HT-29 (cell line): ENCODE results near the gene ARFGEF3. TPM values are rescaled to one million over a fixed set of nuclear protein-coding genes. Genes with fewer than 3 reads are reported as not detected.

Experiments
- small RNA-seq: library from RNA; depleted of rRNA; stranded (forward); fragments of <200 nt; gene quantifications from one replicate; pipeline ENCODE3, GENCODE V24; 2014
- total RNA-seq: library from RNA; depleted of rRNA; stranded (reverse); fragments of >200 nt; shearing (Covaris generic); gene quantifications from 2 replicates; pipeline ENCODE4 v1.2.3, GENCODE V29; 2014; rRNA removed

The ARFGEF3 gene
- total RNA-seq, 1 experiment from 2014 or later: 10.0 TPM

Small RNAs within 50 kb of the gene (small RNA-seq; reads per million reads assigned to genes)
- not detected for gene AL031003.1

Other genes starting within 250 kb of the ARFGEF3 start
- gene PERP, start 54.5 kb upstream of the ARFGEF3 start, total RNA-seq: 69.0 and 71.2 TPM in 2 replicates
- gene PBOV1, start 56.6 kb downstream of the ARFGEF3 start, total RNA-seq: not detected in 2 replicates
- not detected in 2 replicates for gene SMIM28, start 216.0 kb downstream of the ARFGEF3 start, total RNA-seq
- gene HEBP2, start 242.3 kb downstream of the ARFGEF3 start, total RNA-seq: 124 and 130 TPM in 2 replicates